IMR-90 (cell line): Measurements from ENCODE around the gene POU2F2.

Experiments used
- BHLHE40 ChIP-seq: fragments of 150-350 bp; IDR thresholded peaks from 2 replicates; pipeline ENCODE4 v1.6.1; 2016; ENCODE audit warnings: mild to moderate bottlenecking, low read depth, low read length
- CEBPB ChIP-seq: IDR thresholded peaks from 2 replicates; pipeline ENCODE4 v1.6.1; 2012; ENCODE audit warnings: low read depth, low read length, improper control_type of control experiment
- CHD1 ChIP-seq: IDR thresholded peaks from 2 replicates; pipeline ENCODE4 v1.6.1; 2012; ENCODE audit warnings: low read depth, low read length, improper control_type of control experiment
- FOS ChIP-seq: fragments of 150-350 bp; IDR thresholded peaks from 2 replicates; pipeline ENCODE4 v1.6.1; 2016; ENCODE audit warnings: low read depth, low read length
- MAZ ChIP-seq: IDR thresholded peaks from 2 replicates; pipeline ENCODE4 v1.6.1; 2012; ENCODE audit warnings: low read depth, mild to moderate bottlenecking, low read length, improper control_type of control experiment, moderate library complexity, borderline replicate concordance
- MXI1 ChIP-seq: IDR thresholded peaks from 2 replicates; pipeline ENCODE4 v1.6.1; 2012; ENCODE audit warnings: low read depth, mild to moderate bottlenecking, low read length, moderate library complexity, borderline replicate concordance
- NFE2L2 ChIP-seq: fragments of 150-350 bp; IDR thresholded peaks from 2 replicates; pipeline ENCODE4 v1.6.1; 2016; ENCODE audit warnings: low read depth, mild to moderate bottlenecking, low read length
- POLR2A ChIP-seq: IDR thresholded peaks from 2 replicates; pipeline ENCODE4 v1.6.1; 2012; ENCODE audit warnings: mild to moderate bottlenecking, low read depth, low read length
- RAD21 ChIP-seq: IDR thresholded peaks from 2 replicates; pipeline ENCODE4 v1.6.1; 2012; ENCODE audit warnings: low read length, improper control_type of control experiment
- RCOR1 ChIP-seq: IDR thresholded peaks from 2 replicates; pipeline ENCODE4 v1.6.1; 2012; ENCODE audit warnings: mild to moderate bottlenecking, low read length, improper control_type of control experiment; ENCODE audit not compliant: insufficient replicate concordance
- RFX5 ChIP-seq: IDR thresholded peaks from 2 replicates; pipeline ENCODE4 v1.8.0; 2012; ENCODE audit warnings: low read depth, mild to moderate bottlenecking, low read length, moderate library complexity
- SMC3 ChIP-seq: fragments of 150-350 bp; IDR thresholded peaks from 2 replicates; pipeline ENCODE4 v1.6.1; 2016; ENCODE audit warnings: low read depth, mild to moderate bottlenecking, antibody characterized with exemption, low read length, moderate library complexity
- USF2 ChIP-seq: fragments of 150-350 bp; IDR thresholded peaks from 2 replicates; pipeline ENCODE4 v1.6.1; 2017; ENCODE audit warnings: mild to moderate bottlenecking, antibody characterized with exemption, low read length, low read depth
- TF ChIP-seq, protein P1 (sequence below): conservative IDR thresholded peaks from 2 replicates; pipeline ENCODE4 v1.5.1; 2012; ENCODE audit warnings: mild to moderate bottlenecking, low read depth, low read length, improper control_type of control experiment

- no peak for TF ChIP-seq FOS
- TF ChIP-seq, protein P1, sequence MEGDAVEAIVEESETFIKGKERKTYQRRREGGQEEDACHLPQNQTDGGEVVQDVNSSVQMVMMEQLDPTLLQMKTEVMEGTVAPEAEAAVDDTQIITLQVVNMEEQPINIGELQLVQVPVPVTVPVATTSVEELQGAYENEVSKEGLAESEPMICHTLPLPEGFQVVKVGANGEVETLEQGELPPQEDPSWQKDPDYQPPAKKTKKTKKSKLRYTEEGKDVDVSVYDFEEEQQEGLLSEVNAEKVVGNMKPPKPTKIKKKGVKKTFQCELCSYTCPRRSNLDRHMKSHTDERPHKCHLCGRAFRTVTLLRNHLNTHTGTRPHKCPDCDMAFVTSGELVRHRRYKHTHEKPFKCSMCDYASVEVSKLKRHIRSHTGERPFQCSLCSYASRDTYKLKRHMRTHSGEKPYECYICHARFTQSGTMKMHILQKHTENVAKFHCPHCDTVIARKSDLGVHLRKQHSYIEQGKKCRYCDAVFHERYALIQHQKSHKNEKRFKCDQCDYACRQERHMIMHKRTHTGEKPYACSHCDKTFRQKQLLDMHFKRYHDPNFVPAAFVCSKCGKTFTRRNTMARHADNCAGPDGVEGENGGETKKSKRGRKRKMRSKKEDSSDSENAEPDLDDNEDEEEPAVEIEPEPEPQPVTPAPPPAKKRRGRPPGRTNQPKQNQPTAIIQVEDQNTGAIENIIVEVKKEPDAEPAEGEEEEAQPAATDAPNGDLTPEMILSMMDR: no peak
- TF ChIP-seq BHLHE40: no peak
- no peak for TF ChIP-seq POLR2A
- no peak for TF ChIP-seq RAD21
- TF ChIP-seq MXI1: no peak
- no peak for TF ChIP-seq CHD1
- TF ChIP-seq MAZ: no peak
- no peak for TF ChIP-seq RFX5
- no peak for TF ChIP-seq RCOR1
- TF ChIP-seq NFE2L2: no peak
- no peak for TF ChIP-seq USF2
- TF ChIP-seq CEBPB: no peak
- TF ChIP-seq SMC3: no peak
Observed at GRCh38 chr19:42057846-42058245, 74.4 kb downstream of the POU2F2 start.
